K562 (cell line): ENCODE measurements around the gene GTPBP2. TPM values are rescaled to one million over a fixed set of nuclear protein-coding genes. Genes with fewer than 3 reads are reported as not detected.

Experiments
- E2F5 ChIP-seq: sonication (generic); formaldehyde crosslinking; IDR thresholded peaks from 2 replicates; pipeline ENCODE4 v1.8.0; 2022; ENCODE audit warnings: mild to moderate bottlenecking, missing genetic modification reagents
- FUS ChIP-seq: fragments of 200-400 bp; formaldehyde crosslinking; optimal IDR thresholded peaks from 2 replicates; pipeline ENCODE3; 2017; ENCODE audit warnings: low read depth, low read length
- ILK ChIP-seq: fragments of 450-650 bp; IDR thresholded peaks from 2 replicates; pipeline ENCODE4 v1.6.1; 2016; ENCODE audit warnings: missing genetic modification characterization, low read depth, mild to moderate bottlenecking, missing compliant biosample characterization, moderate library complexity, borderline replicate concordance
- PKNOX1 ChIP-seq: fragments of 450-650 bp; IDR thresholded peaks from 2 replicates; pipeline ENCODE4 v1.6.1; 2016
- RBM22 ChIP-seq: fragments of 200-400 bp; formaldehyde crosslinking; IDR thresholded peaks from 2 replicates; pipeline ENCODE4 v1.6.1; 2018; ENCODE audit warnings: low read length, low read depth; ENCODE audit not compliant: poor library complexity, severe bottlenecking
- RNF219 ChIP-seq: fragments of 250-450 bp; sonication (Bioruptor Pico); IDR thresholded peaks from 2 replicates; pipeline ENCODE4 v1.5.0; 2022; ENCODE audit warnings: mild to moderate bottlenecking
- SMARCB1 ChIP-seq: IDR thresholded peaks from 2 replicates; pipeline ENCODE4 v1.6.1; 2011; ENCODE audit warnings: improper control_type of control experiment, low read depth; ENCODE audit not compliant: insufficient read length
- ZBTB43 ChIP-seq: sonication (generic); formaldehyde crosslinking; IDR thresholded peaks from 2 replicates; pipeline ENCODE4 v1.8.0; 2023; ENCODE audit warnings: mild to moderate bottlenecking, missing genetic modification reagents
- ZNF318 ChIP-seq, 2 experiments: fragments of 450-650 bp; IDR thresholded peaks; 2 replicates each; pipeline ENCODE4 v1.6.1; 2016; ENCODE audit warnings: mild to moderate bottlenecking in 2 of 2, borderline replicate concordance in 1 of 2, low read depth in 1 of 2, moderate library complexity in 1 of 2
- ZNF512 ChIP-seq: IDR thresholded peaks from 2 replicates; pipeline ENCODE4 v1.6.1; 2016; ENCODE audit warnings: missing genetic modification characterization, missing compliant biosample characterization
- polyA plus RNA-seq, 8 experiments: library from polyadenylated mRNA; depleted of rRNA in 4 of 8; stranded (reverse) in 5 of 8; unstranded in 3 of 8; fragments of >200 nt; fragmentation: Nextera tagmentation in 2 of 8; fragmentation: Illumina TruSeq in 1 of 8; extraction: Ambion mirVana in 2 of 8; extraction: Trizol in 1 of 8; gene quantifications; 2 replicates each; pipeline versions ENCODE4 v1.2.1 to v1.2.3, GENCODE V29; 2011 to 2014; ENCODE audit warnings: inconsistent platforms in 1 of 8, missing spikeins in 1 of 8
- total RNA-seq, 7 experiments: library from RNA; depleted of rRNA in 6 of 7; stranded (reverse); fragments of >200 nt in 6 of 7; fragmentation: Illumina TruSeq in 2 of 7; extraction: Trizol in 2 of 7; gene quantifications; 2 replicates each; pipeline versions ENCODE4 v1.2.1 to v1.2.3, GENCODE V29; 2011 to 2021; ENCODE audit warnings: low replicate concordance in 1 of 7

GTPBP2 gene
- total and polyA plus RNA-seq, 9 of the 15 experiments (the other 6 are each of a cell fraction or from before 2014, with no cell fraction given), result 48.4 to 196 (median 111) TPM

GRCh38 chr6:43575105-43575771 lies 53.8 kb downstream of the GTPBP2 start (continued):
- TF ChIP-seq FUS (no peak), ZBTB43 (CRISPR knock-in tag) (0 out of 2 replicates have a peak, but pooled peaks have one; percentile 62), ZNF512 (tag) (no peak), ILK (no peak), RBM22 (peak; percentile 24), ZNF318 (IDR thresholded peaks at IDR 0.05; ENCODE audit: borderline replicate concordance in 1 of 2, low read depth in 1 of 2) (peak in 1 of 2 experiments; percentile 52; a peak in 1 of 4 replicates), RNF219 (no peak), PKNOX1 (no peak), E2F5 (CRISPR knock-in tag) (peak; percentile 48; the same call in 1 of the 2 replicates), SMARCB1 (no peak)
